Hepatocyte (in vitro differentiated cells): ENCODE results near the gene RALGDS. TPM values are rescaled to one million over a fixed set of nuclear protein-coding genes. Genes with fewer than 3 reads are reported as not detected.

Source experiments
- DNase-seq: peaks from one replicate; pipeline ENCODE4 v3.0.0-alpha.2; 2016; ENCODE audit warnings: low spot score
- H2AFZ ChIP-seq: fragments of 200-600 bp; sonication (generic); 2 replicates; pipeline ENCODE4 v1.6.0; 2016; ENCODE audit warnings: antibody characterized with exemption, mild to moderate bottlenecking
- H3K27ac ChIP-seq: fragments of 200-600 bp; sonication (generic); 2 replicates; pipeline ENCODE4 v1.5.1; 2016; ENCODE audit warnings: mild to moderate bottlenecking
- H3K27me3 ChIP-seq: fragments of 200-600 bp; sonication (generic); 2 replicates; pipeline ENCODE4 v1.6.1; 2016
- H3K36me3 ChIP-seq: fragments of 200-600 bp; sonication (generic); replicated peaks from 2 replicates; pipeline ENCODE4 v1.5.1; 2016; ENCODE audit warnings: low read depth; ENCODE audit not compliant: insufficient read depth
- H3K4me1 ChIP-seq: fragments of 200-600 bp; sonication (generic); 2 replicates; pipeline ENCODE4 v1.5.1; 2016; ENCODE audit warnings: mild to moderate bottlenecking, moderate library complexity; ENCODE audit not compliant: insufficient read depth
- H3K4me2 ChIP-seq: fragments of 200-600 bp; sonication (generic); 2 replicates; pipeline ENCODE4 v1.6.0; 2016
- H3K4me3 ChIP-seq: fragments of 200-600 bp; sonication (generic); 2 replicates; pipeline ENCODE4 v1.5.1; 2016; ENCODE audit warnings: mild to moderate bottlenecking
- H3K79me2 ChIP-seq: fragments of 200-600 bp; sonication (generic); 2 replicates; pipeline ENCODE4 v1.6.0; 2017; ENCODE audit warnings: mild to moderate bottlenecking
- H3K9me2 ChIP-seq: fragments of 200-600 bp; sonication (generic); replicated peaks from 2 replicates; pipeline ENCODE4 v1.6.0; 2017; ENCODE audit warnings: mild to moderate bottlenecking; ENCODE audit not compliant: insufficient read depth
- H3K9me3 ChIP-seq: fragments of 200-600 bp; sonication (generic); 2 replicates; pipeline ENCODE4 v1.5.1; 2016; ENCODE audit warnings: low read depth, mild to moderate bottlenecking
- H4K20me1 ChIP-seq: fragments of 200-600 bp; sonication (generic); 2 replicates; pipeline ENCODE4 v1.6.0; 2016; ENCODE audit warnings: mild to moderate bottlenecking; ENCODE audit not compliant: insufficient read depth, poor library complexity, severe bottlenecking
- CTCF ChIP-seq: fragments of 200-600 bp; sonication (generic); IDR thresholded peaks from 2 replicates; pipeline ENCODE4 v1.5.1; 2016; ENCODE audit warnings: antibody characterized with exemption, mild to moderate bottlenecking; ENCODE audit not compliant: poor library complexity
- EZH2 ChIP-seq: fragments of 200-600 bp; sonication (generic); IDR thresholded peaks from 2 replicates; pipeline ENCODE4 v1.6.1; 2016; ENCODE audit warnings: antibody characterized with exemption, mild to moderate bottlenecking, borderline replicate concordance
- EZH2phosphoT487 ChIP-seq: fragments of 200-600 bp; sonication (generic); IDR thresholded peaks from one replicate; pipeline ENCODE4 v1.6.1; 2018; ENCODE audit warnings: antibody characterized with exemption, mild to moderate bottlenecking, low read depth, moderate library complexity; ENCODE audit not compliant: unreplicated experiment, severe bottlenecking
- WGBS: methylation state at CpG from one replicate; pipeline ENCODE4 v1.1.6; 2016; ENCODE audit warnings: low lambda C conversion rate; ENCODE audit errors: missing lambda C conversion rate; 5-methylcytosine and 5-hydroxymethylcytosine counted together
- polyA plus RNA-seq: library from polyadenylated mRNA; unstranded; fragments of >200 nt; fragmentation: Nextera tagmentation; extraction: Ambion mirVana; gene quantifications from 2 replicates; pipeline ENCODE4 v1.2.1, GENCODE V29; 2016
- total RNA-seq: library from RNA; depleted of rRNA; stranded (reverse); fragments of >200 nt; gene quantifications from 2 replicates; pipeline ENCODE4 v1.2.3, GENCODE V29; 2014

RALGDS gene
- total and polyA plus RNA-seq, 2 experiments from 2014 or later = 26.9 to 48.0 TPM

DNA sequence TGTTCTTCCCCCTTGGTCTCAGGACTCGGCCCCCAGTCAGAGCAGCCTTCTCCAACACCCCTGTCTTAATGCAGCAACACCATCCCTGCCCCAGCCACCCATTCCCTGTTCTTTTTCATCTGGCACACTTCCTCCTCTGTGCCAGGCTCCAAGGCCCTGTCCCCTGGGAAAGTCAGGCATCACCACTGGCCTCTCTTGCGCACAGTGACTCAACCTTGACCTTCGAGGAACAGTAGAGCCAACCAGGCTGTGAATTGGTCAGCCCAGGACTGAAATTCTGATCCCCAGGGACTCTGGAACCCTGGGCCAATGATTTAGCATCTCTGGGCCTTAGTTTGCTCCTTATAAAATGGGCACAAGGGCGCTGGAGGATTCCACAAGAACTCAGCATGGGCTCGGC lies 10.5 kb upstream of the RALGDS start:
- Histone ChIP-seq H3K36me3 (no peaks in the 10 kb centered on the region), H3K79me2 (peaks cover 53% of the 10 kb centered on the region), H3K4me1 (peaks cover 31% of the 10 kb centered on the region), H3K9me3 (no peaks in the 10 kb centered on the region), H3K27ac (no peak overlapping the region), H3K27me3 (no peaks in the 10 kb centered on the region), H3K4me2 (no peak overlapping the region), H3K4me3 (no peak overlapping the region), H2AFZ (no peak overlapping the region), H3K9me2 (no peaks in the 10 kb centered on the region), H4K20me1 (peaks cover 32% of the 10 kb centered on the region)
- DNase-seq = no peak
- WGBS = 98% methylated on average over 5 of the region's 5 CpGs
- no peak for TF ChIP-seq CTCF
- no peak for TF ChIP-seq EZH2phosphoT487
- TF ChIP-seq EZH2 = no peak

GRCh38 chr9:133130685-133131244 lies 9.7 kb upstream of the RALGDS start:
- WGBS = 97% methylated on average over 10 of the region's 10 CpGs
- no peaks in the 10 kb centered on the region for H3K9me3 ChIP-seq
- peaks cover 29% of the 10 kb centered on the region for H3K4me1 ChIP-seq
- H3K9me2 ChIP-seq = no peaks in the 10 kb centered on the region
- H2AFZ ChIP-seq = no peak overlapping the region
- TF ChIP-seq CTCF = no peak
- no peak for TF ChIP-seq EZH2phosphoT487
- H3K36me3 ChIP-seq = no peaks in the 10 kb centered on the region
- DNase-seq = no peak
- H4K20me1 ChIP-seq = peaks cover 39% of the 10 kb centered on the region
- peaks cover 47% of the 10 kb centered on the region for H3K79me2 ChIP-seq
- H3K27me3 ChIP-seq = no peaks in the 10 kb centered on the region
- no peak overlapping the region for H3K4me2 ChIP-seq
- no peak overlapping the region for H3K27ac ChIP-seq
- no peak overlapping the region for H3K4me3 ChIP-seq

DNA sequence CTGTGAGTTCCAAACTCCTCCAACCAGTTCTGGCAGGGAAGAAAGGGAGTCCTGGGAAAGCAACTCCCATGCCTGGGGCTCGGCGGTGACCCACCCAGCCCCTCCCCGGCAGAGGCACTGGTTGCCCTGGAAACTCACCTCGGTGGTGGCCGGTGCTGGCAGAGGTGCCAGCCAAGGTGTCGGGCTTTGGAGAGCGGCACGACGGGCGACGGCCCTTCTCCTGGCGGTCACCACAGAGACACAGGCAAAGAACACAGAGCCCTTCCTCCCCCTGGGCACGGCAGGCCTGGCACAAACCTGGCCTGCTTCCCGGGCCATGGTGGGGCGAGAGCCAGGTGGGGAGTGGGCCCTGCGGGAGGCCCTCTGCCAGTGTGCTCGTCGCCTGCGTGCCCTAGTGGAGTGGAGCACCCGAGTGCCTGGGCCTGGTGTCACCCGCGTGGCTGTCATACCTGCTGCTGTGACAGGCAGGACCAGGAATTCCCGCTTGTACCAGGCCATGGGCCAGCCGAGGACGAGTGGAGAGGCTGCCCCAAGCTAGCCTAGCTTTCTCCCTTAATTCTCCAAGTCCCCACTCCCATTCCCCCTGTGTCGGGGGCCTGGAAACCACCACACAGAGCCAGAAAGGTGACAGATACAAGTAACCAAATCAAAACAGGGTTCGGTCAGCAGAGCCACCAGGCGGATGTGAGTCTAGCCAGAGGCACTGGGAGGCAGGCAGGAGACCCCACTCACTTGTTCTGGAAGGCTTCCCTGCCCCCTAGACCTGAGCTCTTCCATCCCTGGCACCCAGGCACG lies 8.2 kb upstream of the RALGDS start:
- peaks cover 14% of the 10 kb centered on the region for H3K4me1 ChIP-seq
- H4K20me1 ChIP-seq = peaks cover 33% of the 10 kb centered on the region
- 90% methylated on average over 17 of the region's 29 CpGs for WGBS

More for the DNA sequence above, 8.2 kb upstream of the RALGDS start:
- no peak for DNase-seq
- Histone ChIP-seq H3K79me2 (peaks cover 35% of the 10 kb centered on the region), H3K36me3 (no peaks in the 10 kb centered on the region), H3K27ac (no peak overlapping the region), H3K4me2 (no peak overlapping the region), H3K9me3 (no peaks in the 10 kb centered on the region), H3K9me2 (no peaks in the 10 kb centered on the region), H3K4me3 (no peak overlapping the region), H2AFZ (no peak overlapping the region), H3K27me3 (no peaks in the 10 kb centered on the region)
- TF ChIP-seq EZH2 = no peak
- no peak for TF ChIP-seq EZH2phosphoT487
- TF ChIP-seq CTCF = no peak
